Right cardiac atrium (tissue), 5 donors: ENCODE measurements around the gene ANKS4B. TPM values are rescaled to one million over a fixed set of nuclear protein-coding genes. Genes with fewer than 3 reads are reported as not detected.

Experiments
- ATAC-seq, 2 donors: fragments of 200-7000 bp; cut with Tn5 transposase; one replicate each; pipeline versions ENCODE4 v1.8.0 to v1.9.1; 2020; ENCODE audit warnings: moderate library complexity in 2 of 2, mild to moderate bottlenecking in 1 of 2
- DNase-seq, 3 donors: peaks; one replicate each; pipeline ENCODE4 v3.0.0-alpha.2; 2020
- H3K27ac ChIP-seq: one replicate; pipeline ENCODE4 v1.5.1; 2013; ENCODE audit warnings: mild to moderate bottlenecking, low read length, control low read depth, moderate library complexity
- H3K27me3 ChIP-seq: one replicate; pipeline ENCODE4 v1.6.1; 2013; ENCODE audit not compliant: control insufficient read depth, insufficient read depth
- H3K4me1 ChIP-seq: one replicate; pipeline ENCODE4 v1.6.1; 2013; ENCODE audit warnings: low read length; ENCODE audit not compliant: control insufficient read depth, insufficient read depth
- H3K4me3 ChIP-seq: one replicate; pipeline ENCODE4 v1.5.1; 2013; ENCODE audit warnings: low read length, control low read depth
- H3K9me3 ChIP-seq: one replicate; pipeline ENCODE4 v1.6.1; 2013; ENCODE audit warnings: low read length; ENCODE audit not compliant: control insufficient read depth
- WGBS: extraction: QIAGEN DNeasy Blood & Tissue Kit; methylation state at CpG from one replicate; pipeline ENCODE4 v1.1.7; 2013; 5-methylcytosine and 5-hydroxymethylcytosine counted together
- intact Hi-C, 4 donors: fragments of 100-400 bp; cut with DNase I; formaldehyde crosslinking; loops; one replicate each; pipeline versions ENCODE4 v1.11.0 to v1.14.0; 2022 to 2023
- polyA plus RNA-seq: library from polyadenylated mRNA; stranded (reverse); fragments of 200-250 nt; gene quantifications from one replicate; pipeline ENCODE4 v1.2.3, GENCODE V29; 2013
- total RNA-seq, 4 donors: library from RNA; stranded (reverse); fragmentation: NEBNext Ultra II Directional; extraction: Animal tissue kit (Norgen Biotek cat#: 25700); gene quantifications; one replicate each; pipeline ENCODE4 v1.2.1, GENCODE V29; 2021
- donor health status: healthy with polysubstance abuse.
- donor health status: DM: no; HTN: yes; CAD: no.
- donor health status: DM: no; HTN: no; CAD: no.
- donor health status: DM: no; HTN: yes; CAD: no; lungs with severe emphysema.
- donor health status: DM: yes; HTN: yes; CAD: no.

ANKS4B gene
- total and polyA plus RNA-seq, 5 donors = not detected

- Histone ChIP-seq H3K27ac (no peak overlapping the region), H3K4me1 (no peaks in the 10 kb centered on the region), H3K4me3 (peak overlapping the region; percentile 43), H3K27me3 (no peaks in the 10 kb centered on the region), H3K9me3 (no peaks in the 10 kb centered on the region)
- intact Hi-C loops = loop anchor here in 3 of 4 donors (2.0 to 10.0 kb wide), 2 partner anchors 113 to 147 kb away; partner anchors contain the start of genes DNAH3 (in 1 of the 3) and LDAF1 (in 1 of the 3)
- WGBS = 2% methylated on average over 17 of the region's 17 CpGs
- DNase-seq = no peak
- ATAC-seq = no peak
These were observed 68.4 kb downstream of the ANKS4B start for GRCh38 chr16:21301895-21302291.

GRCh38 chr16:21302454-21302853 lies 69.0 kb downstream of the ANKS4B start:
- Histone ChIP-seq H3K4me3 (no peak overlapping the region), H3K27me3 (no peaks in the 10 kb centered on the region), H3K27ac (no peak overlapping the region), H3K9me3 (no peaks in the 10 kb centered on the region), H3K4me1 (no peaks in the 10 kb centered on the region)
- DNase-seq (no peak), ATAC-seq (no peak)
- intact Hi-C loops = loop anchor here in 1 of 4 donors (10.0 kb wide), 1 partner anchor 148 kb away; the partner anchor contains the start of genes DNAH3 and LDAF1
- WGBS = 64% methylated on average over 3 of the region's 3 CpGs

- WGBS = 74% methylated on average over 4 of the region's 4 CpGs
- Histone ChIP-seq H3K27ac (no peak overlapping the region), H3K4me1 (no peaks in the 10 kb centered on the region), H3K9me3 (no peaks in the 10 kb centered on the region), H3K4me3 (no peak overlapping the region), H3K27me3 (no peaks in the 10 kb centered on the region)
- intact Hi-C loops = loop anchor here in 1 of 4 donors (10.0 kb wide), 1 partner anchor 148 kb away; the partner anchor contains the start of genes DNAH3 and LDAF1
- no peak for ATAC-seq
- no peak for DNase-seq
These were observed 69.5 kb downstream of the ANKS4B start for GRCh38 chr16:21302898-21303528.

Other genes starting within 250 kb of the ANKS4B start
- under 1 TPM; 0.12 to 0.68 (median 0.32) TPM for gene DNAH3, start 82.9 kb upstream of the ANKS4B start, total RNA-seq
- gene DNAH3, start 82.9 kb upstream of the ANKS4B start, polyA plus RNA-seq = 0.09 TPM
- gene LDAF1, start 75.0 kb upstream of the ANKS4B start, total RNA-seq = 100 to 1,000 TPM in 1 of 4 donors, 10 to 100 TPM in 3; 71.8 to 116 (median 79.7) TPM
- gene LDAF1, start 75.0 kb upstream of the ANKS4B start, polyA plus RNA-seq = 40.5 TPM
- gene ZP2, start 22.1 kb upstream of the ANKS4B start, total RNA-seq = not detected
- gene ZP2, start 22.1 kb upstream of the ANKS4B start, polyA plus RNA-seq = not detected
- gene CRYM, start 44.6 kb downstream of the ANKS4B start, total RNA-seq = 100 to 1,000 TPM; 108 to 143 (median 124) TPM
- gene CRYM, start 44.6 kb downstream of the ANKS4B start, polyA plus RNA-seq = 108 TPM